Panc1 (cell line): Measurements from ENCODE around the gene TMEM43. TPM values are rescaled to one million over a fixed set of nuclear protein-coding genes. Genes with fewer than 3 reads are reported as not detected.

Source experiments
- ATAC-seq: fragments of 200-7000 bp; cut with Tn5 transposase; 2 replicates; pipeline ENCODE4 v1.9.1; 2020; ENCODE audit warnings: mild to moderate bottlenecking, moderate library complexity
- BruUV-seq: library from RNA; stranded (reverse); fragments of 400-500 nt; replicated peaks from 2 replicates; lab custom pipeline; 2021; lab: Mats Ljungman, UMichigan
- CTCF ChIA-PET: fragments of 300-600 bp; sonication (Branson Sonifier 250); formaldehyde crosslinking; loops from one replicate; lab custom pipeline; 2022; ENCODE audit warnings: antibody characterized with exemption; lab: Charles Lee
- POLR2A ChIA-PET: fragments of 300-600 bp; sonication (Branson Sonifier 250); formaldehyde crosslinking; loops from one replicate; lab custom pipeline; 2022; ENCODE audit warnings: antibody characterized with exemption; lab: Charles Lee
- DNase-seq: peaks from one replicate; pipeline ENCODE4 v3.0.0-alpha.2; 2010; ENCODE audit warnings: low read depth, low spot score
- H3K27ac ChIP-seq: 2 replicates; pipeline ENCODE4 v1.5.1; 2011; ENCODE audit warnings: mild to moderate bottlenecking, low read length, inconsistent platforms
- H3K27me3 ChIP-seq: fragments of 200-500 bp; sonication (Bioruptor generic); 2 replicates; pipeline ENCODE4 v1.6.0; 2014; ENCODE audit warnings: low read length, inconsistent platforms; ENCODE audit not compliant: control insufficient read depth, insufficient read depth
- H3K36me3 ChIP-seq: fragments of 200-500 bp; sonication (Bioruptor generic); 2 replicates; pipeline ENCODE4 v1.5.1; 2014; ENCODE audit warnings: inconsistent platforms, mild to moderate bottlenecking, low read length, moderate library complexity; ENCODE audit not compliant: control insufficient read depth, insufficient read depth
- H3K4me1 ChIP-seq: 2 replicates; pipeline ENCODE4 v1.5.1; 2011; ENCODE audit warnings: inconsistent platforms, mild to moderate bottlenecking, low read length, moderate library complexity; ENCODE audit not compliant: control insufficient read depth, insufficient read depth
- H3K4me3 ChIP-seq, 2 experiments: 2 replicates each; pipeline ENCODE4 v1.5.1; 2011 to 2012; ENCODE audit warnings: low read depth in 2 of 2, low read length in 2 of 2, mild to moderate bottlenecking in 2 of 2, inconsistent platforms in 1 of 2, moderate library complexity in 1 of 2
- H3K9me3 ChIP-seq: fragments of 200-500 bp; sonication (Bioruptor generic); 2 replicates; pipeline ENCODE4 v1.5.1; 2014; ENCODE audit warnings: low read depth, mild to moderate bottlenecking, inconsistent platforms, low read length, moderate library complexity; ENCODE audit not compliant: control insufficient read depth, insufficient read depth
- POLR2AphosphoS5 ChIP-seq: IDR thresholded peaks from 2 replicates; pipeline ENCODE4 v1.6.1; 2012; ENCODE audit warnings: mild to moderate bottlenecking, low read depth, low read length, moderate library complexity
- SIN3A ChIP-seq: IDR thresholded peaks from 2 replicates; pipeline ENCODE4 v1.6.1; 2012; ENCODE audit warnings: low read depth, mild to moderate bottlenecking, low read length, moderate library complexity, borderline replicate concordance; ENCODE audit not compliant: insufficient read depth
- TCF7L2 ChIP-seq: IDR thresholded peaks from 2 replicates; pipeline ENCODE4 v1.6.1; 2011; ENCODE audit warnings: mild to moderate bottlenecking, low read depth, low read length, inconsistent platforms
- in situ Hi-C: cut with HindIII; loops from 2 replicates; pipeline ENCODE4 v1.10.0; 2016; ENCODE audit warnings: low sequenced_read_pairs, low pct_unique_long_range_greater_than_20kb
- intact Hi-C: fragments of 100-400 bp; cut with micrococcal nuclease; formaldehyde crosslinking; loops from one replicate; pipeline ENCODE4 v1.10.0; 2022; ENCODE audit not compliant: unreplicated experiment
- total RNA-seq: library from RNA; stranded (reverse); gene quantifications from one replicate; pipeline ENCODE4 v1.2.1, GENCODE V29; 2021; ENCODE audit not compliant: unreplicated experiment
- TF ChIP-seq, protein P1 (sequence below): fragments of 450-650 bp; IDR thresholded peaks from 2 replicates; pipeline ENCODE4 v1.5.1; 2017; ENCODE audit warnings: mild to moderate bottlenecking
- TF ChIP-seq, protein P2 (sequence below), 2 experiments: IDR thresholded peaks; 2 replicates each; pipeline ENCODE4 v1.6.1; 2011 to 2012; ENCODE audit warnings: low read depth in 2 of 2, control low read depth in 1 of 2, low read length in 1 of 2, mild to moderate bottlenecking in 1 of 2, moderate library complexity in 1 of 2; ENCODE audit not compliant: insufficient read depth in 1 of 2

The TMEM43 gene
- total RNA-seq, 1 experiment from 2014 or later = 51.2 TPM

DNA sequence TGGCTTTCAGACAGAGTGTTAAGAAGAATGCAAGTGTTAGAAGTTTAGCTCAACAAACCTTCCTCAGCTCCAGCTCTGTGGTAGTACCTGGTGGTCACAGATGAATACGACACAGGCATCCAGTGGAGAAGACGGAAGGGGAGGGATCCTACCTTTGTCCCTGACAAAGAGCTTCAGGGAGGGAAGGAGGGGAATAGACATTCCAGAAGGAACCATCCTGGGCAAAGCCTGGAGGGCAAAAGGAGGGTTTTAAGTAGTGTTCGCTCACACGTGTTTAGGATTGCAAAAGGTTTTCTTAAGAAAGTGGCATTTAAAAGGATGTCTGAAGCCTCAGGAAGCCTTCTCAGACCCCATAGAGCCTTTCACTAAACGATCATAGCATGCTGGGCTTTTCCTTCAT, 3.0 kb upstream of the TMEM43 start:
- intact Hi-C loops = no loop called here
- H3K36me3 ChIP-seq = no peaks in the 10 kb centered on the region; the same call in 1 of the 2 replicates
- H3K9me3 ChIP-seq = no peaks in the 10 kb centered on the region
- no peak overlapping the region for H3K4me3 ChIP-seq
- in situ Hi-C loops = no loop called here
- POLR2A ChIA-PET = no interaction called here
- H3K4me1 ChIP-seq = peaks cover 15% of the 10 kb centered on the region
- no peak overlapping the region for H3K27ac ChIP-seq
- TF ChIP-seq, protein P1, sequence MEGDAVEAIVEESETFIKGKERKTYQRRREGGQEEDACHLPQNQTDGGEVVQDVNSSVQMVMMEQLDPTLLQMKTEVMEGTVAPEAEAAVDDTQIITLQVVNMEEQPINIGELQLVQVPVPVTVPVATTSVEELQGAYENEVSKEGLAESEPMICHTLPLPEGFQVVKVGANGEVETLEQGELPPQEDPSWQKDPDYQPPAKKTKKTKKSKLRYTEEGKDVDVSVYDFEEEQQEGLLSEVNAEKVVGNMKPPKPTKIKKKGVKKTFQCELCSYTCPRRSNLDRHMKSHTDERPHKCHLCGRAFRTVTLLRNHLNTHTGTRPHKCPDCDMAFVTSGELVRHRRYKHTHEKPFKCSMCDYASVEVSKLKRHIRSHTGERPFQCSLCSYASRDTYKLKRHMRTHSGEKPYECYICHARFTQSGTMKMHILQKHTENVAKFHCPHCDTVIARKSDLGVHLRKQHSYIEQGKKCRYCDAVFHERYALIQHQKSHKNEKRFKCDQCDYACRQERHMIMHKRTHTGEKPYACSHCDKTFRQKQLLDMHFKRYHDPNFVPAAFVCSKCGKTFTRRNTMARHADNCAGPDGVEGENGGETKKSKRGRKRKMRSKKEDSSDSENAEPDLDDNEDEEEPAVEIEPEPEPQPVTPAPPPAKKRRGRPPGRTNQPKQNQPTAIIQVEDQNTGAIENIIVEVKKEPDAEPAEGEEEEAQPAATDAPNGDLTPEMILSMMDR = no peak
- no peak for TF ChIP-seq TCF7L2
- no peak for TF ChIP-seq POLR2AphosphoS5
- TF ChIP-seq, protein P2, sequence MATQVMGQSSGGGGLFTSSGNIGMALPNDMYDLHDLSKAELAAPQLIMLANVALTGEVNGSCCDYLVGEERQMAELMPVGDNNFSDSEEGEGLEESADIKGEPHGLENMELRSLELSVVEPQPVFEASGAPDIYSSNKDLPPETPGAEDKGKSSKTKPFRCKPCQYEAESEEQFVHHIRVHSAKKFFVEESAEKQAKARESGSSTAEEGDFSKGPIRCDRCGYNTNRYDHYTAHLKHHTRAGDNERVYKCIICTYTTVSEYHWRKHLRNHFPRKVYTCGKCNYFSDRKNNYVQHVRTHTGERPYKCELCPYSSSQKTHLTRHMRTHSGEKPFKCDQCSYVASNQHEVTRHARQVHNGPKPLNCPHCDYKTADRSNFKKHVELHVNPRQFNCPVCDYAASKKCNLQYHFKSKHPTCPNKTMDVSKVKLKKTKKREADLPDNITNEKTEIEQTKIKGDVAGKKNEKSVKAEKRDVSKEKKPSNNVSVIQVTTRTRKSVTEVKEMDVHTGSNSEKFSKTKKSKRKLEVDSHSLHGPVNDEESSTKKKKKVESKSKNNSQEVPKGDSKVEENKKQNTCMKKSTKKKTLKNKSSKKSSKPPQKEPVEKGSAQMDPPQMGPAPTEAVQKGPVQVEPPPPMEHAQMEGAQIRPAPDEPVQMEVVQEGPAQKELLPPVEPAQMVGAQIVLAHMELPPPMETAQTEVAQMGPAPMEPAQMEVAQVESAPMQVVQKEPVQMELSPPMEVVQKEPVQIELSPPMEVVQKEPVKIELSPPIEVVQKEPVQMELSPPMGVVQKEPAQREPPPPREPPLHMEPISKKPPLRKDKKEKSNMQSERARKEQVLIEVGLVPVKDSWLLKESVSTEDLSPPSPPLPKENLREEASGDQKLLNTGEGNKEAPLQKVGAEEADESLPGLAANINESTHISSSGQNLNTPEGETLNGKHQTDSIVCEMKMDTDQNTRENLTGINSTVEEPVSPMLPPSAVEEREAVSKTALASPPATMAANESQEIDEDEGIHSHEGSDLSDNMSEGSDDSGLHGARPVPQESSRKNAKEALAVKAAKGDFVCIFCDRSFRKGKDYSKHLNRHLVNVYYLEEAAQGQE (IDR thresholded peaks at IDR 0.05; ENCODE audit: insufficient read depth in 1 of 2, low read depth in 2 of 2, low read length in 1 of 2) = no peak
- TF ChIP-seq SIN3A = no peak
- TSS peak; percentile 47 for BruUV-seq
- CTCF ChIA-PET = no interaction called here
- no peaks in the 10 kb centered on the region for H3K27me3 ChIP-seq
- ATAC-seq (no peak), DNase-seq (no peak)

DNA sequence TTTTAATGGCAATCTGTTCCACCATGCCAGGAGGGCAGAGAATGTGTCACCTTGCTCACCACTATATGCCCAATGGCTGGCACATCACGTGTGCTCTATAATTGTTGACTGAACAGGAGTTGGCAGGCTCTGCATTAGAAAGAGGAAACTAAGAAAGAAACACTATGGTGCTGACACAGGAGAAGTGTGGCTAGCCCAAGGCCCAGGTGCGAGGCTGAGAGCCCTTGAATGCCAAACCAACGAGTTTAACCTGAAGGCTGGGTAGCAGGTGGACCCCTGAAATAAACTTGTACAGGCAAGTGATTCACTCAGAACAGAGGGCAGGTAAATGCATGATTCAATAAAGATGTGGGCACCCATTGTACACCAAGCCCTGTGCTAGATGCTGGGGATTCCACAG, 2.6 kb upstream of the TMEM43 start:
- POLR2A ChIA-PET = no interaction called here
- Histone ChIP-seq H3K9me3 (no peaks in the 10 kb centered on the region), H3K27me3 (no peaks in the 10 kb centered on the region), H3K27ac (no peak overlapping the region), H3K36me3 (no peaks in the 10 kb centered on the region; the same call in none of the 2 replicates), H3K4me1 (peaks cover 15% of the 10 kb centered on the region), H3K4me3 (no peak overlapping the region)
- no TSS peak for BruUV-seq
- CTCF ChIA-PET = no interaction called here
- ATAC-seq = no peak
- in situ Hi-C loops = no loop called here
- no peak for DNase-seq
- intact Hi-C loops = no loop called here
- TF ChIP-seq POLR2AphosphoS5 = no peak
- no peak for TF ChIP-seq TCF7L2
- TF ChIP-seq, protein P2 (IDR thresholded peaks at IDR 0.05; ENCODE audit: insufficient read depth in 1 of 2, low read depth in 2 of 2, low read length in 1 of 2) = no peak
- no peak for TF ChIP-seq SIN3A
- TF ChIP-seq, protein P1 = no peak
